H1 (cell line): ENCODE measurements around the gene ACACA. TPM values are rescaled to one million over a fixed set of nuclear protein-coding genes. Genes with fewer than 3 reads are reported as not detected.

Source experiments
- ASH2L ChIP-seq: fragments of 200-600, 300-600 bp; sonication (generic); IDR thresholded peaks from one replicate; pipeline ENCODE4 v1.7.1; 2017; ENCODE audit warnings: low read length
- CBX5 ChIP-seq: fragments of 300-800, 300-1000 bp; sonication (generic); IDR thresholded peaks from 2 replicates; pipeline ENCODE4 v1.7.1; 2016; ENCODE audit warnings: antibody characterized with exemption, low read length, low read depth
- NRF1 ChIP-seq: IDR thresholded peaks from 2 replicates; pipeline ENCODE4 v1.6.1; 2011; ENCODE audit warnings: mild to moderate bottlenecking, low read depth, low read length, improper control_type of control experiment
- RAD21 ChIP-seq, 2 experiments: IDR thresholded peaks in 1 of 2; conservative IDR thresholded peaks in 1 of 2; 2 replicates each; pipeline ENCODE4 v1.6.1; 2011; ENCODE audit warnings: low read depth in 2 of 2, low read length in 2 of 2, improper control_type of control experiment in 1 of 2, inconsistent platforms in 1 of 2, mild to moderate bottlenecking in 1 of 2, moderate library complexity in 1 of 2
- SAP30 ChIP-seq: fragments of 300-600 bp; sonication (generic); IDR thresholded peaks from 2 replicates; pipeline ENCODE4 v1.7.1; 2012; ENCODE audit warnings: low read length, moderate library complexity, mild to moderate bottlenecking, inconsistent platforms; ENCODE audit not compliant: insufficient read depth, insufficient replicate concordance
- TBP ChIP-seq: IDR thresholded peaks from 2 replicates; pipeline ENCODE4 v1.6.1; 2011; ENCODE audit warnings: low read depth, low read length, improper control_type of control experiment
- TCF12 ChIP-seq: IDR thresholded peaks from 2 replicates; pipeline ENCODE4 v1.6.1; 2011; ENCODE audit warnings: low read depth, mild to moderate bottlenecking, low read length
- USF2 ChIP-seq: IDR thresholded peaks from 2 replicates; pipeline ENCODE4 v1.6.1; 2011; ENCODE audit warnings: low read length, improper control_type of control experiment
- polyA plus RNA-seq, 7 experiments: library from polyadenylated mRNA; depleted of rRNA in 3 of 7; stranded (reverse) in 5 of 7; unstranded in 2 of 7; fragments of >200 nt in 5 of 7; fragments of 200-250 nt in 2 of 7; gene quantifications; 1 replicate in 5 of 7; 2 replicates in 1 of 7; 4 replicates in 1 of 7; pipeline versions ENCODE4 v1.2.1 to v1.2.3, GENCODE V29; 2011 to 2013; ENCODE audit warnings: missing spikeins in 2 of 7, mixed read lengths in 2 of 7
- total RNA-seq: library from RNA; stranded (reverse); fragmentation: NEBNext Ultra II Directional; extraction: Animal tissue kit (Norgen Biotek cat#: 25700); gene quantifications from 2 replicates; pipeline ENCODE4 v1.2.1, GENCODE V29; 2021

Gene ACACA
- total and polyA plus RNA-seq, 2 of the 8 experiments (the other 6 are each of a cell fraction or from before 2014, with no cell fraction given), result 74.0 to 160 TPM

DNA sequence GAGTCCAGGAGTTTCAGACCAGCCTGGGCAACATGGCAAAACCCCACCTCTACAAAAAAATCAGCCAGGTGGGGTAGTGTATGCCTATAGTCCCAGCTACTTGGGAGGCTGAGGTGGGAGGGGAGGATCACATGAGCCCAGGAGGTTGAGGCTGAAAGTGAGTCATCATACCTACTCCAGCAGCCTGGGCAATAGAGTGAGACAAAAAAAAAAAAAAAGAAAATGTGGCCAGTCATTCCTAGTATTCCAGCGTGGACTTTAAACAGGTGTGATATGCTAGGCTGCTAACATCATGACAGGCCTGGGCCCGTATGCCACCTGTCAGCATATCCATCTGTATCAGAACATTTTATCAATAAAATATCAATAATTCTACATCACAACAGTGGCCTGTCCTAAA is 314.6 kb downstream of the ACACA start (continued):
- TF ChIP-seq SAP30 (no peak), TBP (no peak), NRF1 (no peak), USF2 (no peak), ASH2L (no peak), RAD21 (IDR thresholded peaks at IDR 0.05 in 1 of 2, conservative IDR thresholded peaks at IDR 0.05 in 1 of 2; ENCODE audit: low read depth in 2 of 2, low read length in 2 of 2) (no peak), TCF12 (no peak), CBX5 (no peak)
